MM.1S (cell line): ENCODE results near the gene NSUN7.

Experiments
- EZH2 ChIP-seq: fragments of 300-600 bp; sonication (generic); optimal IDR thresholded peaks from 2 replicates; pipeline ENCODE3; 2017; ENCODE audit warnings: low read depth, mild to moderate bottlenecking, antibody characterized with exemption, low read length, mixed read lengths
- EZH2phosphoT487 ChIP-seq: fragments of 300-600 bp; sonication (generic); IDR thresholded peaks from 2 replicates; pipeline ENCODE4 v1.6.1; 2018; ENCODE audit warnings: antibody characterized with exemption, low read length
- TF ChIP-seq, protein P1 (sequence below): fragments of 300-600 bp; sonication (generic); IDR thresholded peaks from 2 replicates; pipeline ENCODE4 v1.5.1; 2016; ENCODE audit warnings: antibody characterized with exemption, low read length, mixed read lengths

GRCh38 chr4:40822420-40823166, 72.8 kb downstream of the NSUN7 start:
- TF ChIP-seq EZH2 (no peak), EZH2phosphoT487 (no peak)
- TF ChIP-seq, protein P1, sequence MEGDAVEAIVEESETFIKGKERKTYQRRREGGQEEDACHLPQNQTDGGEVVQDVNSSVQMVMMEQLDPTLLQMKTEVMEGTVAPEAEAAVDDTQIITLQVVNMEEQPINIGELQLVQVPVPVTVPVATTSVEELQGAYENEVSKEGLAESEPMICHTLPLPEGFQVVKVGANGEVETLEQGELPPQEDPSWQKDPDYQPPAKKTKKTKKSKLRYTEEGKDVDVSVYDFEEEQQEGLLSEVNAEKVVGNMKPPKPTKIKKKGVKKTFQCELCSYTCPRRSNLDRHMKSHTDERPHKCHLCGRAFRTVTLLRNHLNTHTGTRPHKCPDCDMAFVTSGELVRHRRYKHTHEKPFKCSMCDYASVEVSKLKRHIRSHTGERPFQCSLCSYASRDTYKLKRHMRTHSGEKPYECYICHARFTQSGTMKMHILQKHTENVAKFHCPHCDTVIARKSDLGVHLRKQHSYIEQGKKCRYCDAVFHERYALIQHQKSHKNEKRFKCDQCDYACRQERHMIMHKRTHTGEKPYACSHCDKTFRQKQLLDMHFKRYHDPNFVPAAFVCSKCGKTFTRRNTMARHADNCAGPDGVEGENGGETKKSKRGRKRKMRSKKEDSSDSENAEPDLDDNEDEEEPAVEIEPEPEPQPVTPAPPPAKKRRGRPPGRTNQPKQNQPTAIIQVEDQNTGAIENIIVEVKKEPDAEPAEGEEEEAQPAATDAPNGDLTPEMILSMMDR: no peak
